ENCODE results near the gene ZNF585A. TPM values are rescaled to one million over a fixed set of nuclear protein-coding genes. Genes with fewer than 3 reads are reported as not detected.

ZNF585A gene
- total and polyA plus RNA-seq, 2 of the 8 experiments (the other 6 are each of a cell fraction or from before 2014, with no cell fraction given): 4.5 to 8.3 TPM

- no peak for TF ChIP-seq RXRA (IDR thresholded peaks at IDR 0.05; ENCODE audit: insufficient read depth, low read depth, low read length)
- no peak for TF ChIP-seq YY1 (IDR thresholded peaks at IDR 0.05; ENCODE audit: low read depth, low read length)
- no peak for TF ChIP-seq POLR2AphosphoS5 (IDR thresholded peaks at IDR 0.05; ENCODE audit: low read depth, low read length)
- TF ChIP-seq TAF7 (optimal IDR thresholded peaks at IDR 0.05; ENCODE audit: borderline replicate concordance, low read depth, low read length): no peak
- no peak for TF ChIP-seq MAFK (IDR thresholded peaks at IDR 0.05; ENCODE audit: low read depth, low read length)
- TF ChIP-seq POLR2A (IDR thresholded peaks at IDR 0.05; ENCODE audit: control extremely low read depth in 1 of 2, low read depth in 2 of 2, low read length in 2 of 2): no peak
- TF ChIP-seq HDAC2 (IDR thresholded peaks at IDR 0.05; ENCODE audit: borderline replicate concordance in 1 of 2, low read depth in 2 of 2, low read length in 2 of 2): no peak
- TF ChIP-seq EZH2 (IDR thresholded peaks at IDR 0.05; ENCODE audit: low read depth, low read length, severe bottlenecking): no peak
- TF ChIP-seq SAP30 (IDR thresholded peaks at IDR 0.05; ENCODE audit: insufficient read depth, insufficient replicate concordance, low read length): no peak
- no peak overlapping the region for H3K4me3 ChIP-seq (ENCODE audit: extremely low read depth in 1 of 4, insufficient read depth in 2 of 4, low read depth in 3 of 4, low read length in 4 of 4)
- H3K23ac ChIP-seq (ENCODE audit: insufficient read length): no peak overlapping the region
- H3K79me2 ChIP-seq (ENCODE audit: control insufficient read depth in 1 of 2, insufficient read depth in 2 of 2, low read length in 2 of 2): no peaks in the 10 kb centered on the region
- no peak overlapping the region for H4K5ac ChIP-seq (ENCODE audit: insufficient read length, low read depth, low read length)
- no peaks in the 10 kb centered on the region for H3K23me2 ChIP-seq (ENCODE audit: low read depth, low read length)
- H3K9me3 ChIP-seq (ENCODE audit: insufficient read depth in 2 of 2, low read depth in 1 of 2, low read length in 1 of 2): peaks cover 82 to 83% of the 10 kb centered on the region in 2 experiments
- no peak overlapping the region for H2BK12ac ChIP-seq (ENCODE audit: low read depth, low read length)
- no peak overlapping the region for H4K8ac ChIP-seq (ENCODE audit: extremely low read depth, insufficient read depth, low read length)
- H3K27ac ChIP-seq (ENCODE audit: low read depth, low read length): no peak overlapping the region
- no peak overlapping the region for H3K4me2 ChIP-seq (ENCODE audit: insufficient read depth in 1 of 2, low read depth in 2 of 2, low read length in 2 of 2)
- no peaks in the 10 kb centered on the region for H3K79me1 ChIP-seq (ENCODE audit: low read depth, low read length)
- H3K4me1 ChIP-seq (replicated peaks in 1 of 4; ENCODE audit: control insufficient read depth in 3 of 4, insufficient read depth in 4 of 4, low read length in 3 of 4): no peaks in the 10 kb centered on the region
- H3K14ac ChIP-seq (ENCODE audit: insufficient read length): no peak overlapping the region
- no peak overlapping the region for H3K18ac ChIP-seq (ENCODE audit: extremely low read depth, low read length)
- no peaks in the 10 kb centered on the region for H3K36me3 ChIP-seq (ENCODE audit: control insufficient read depth in 2 of 4, insufficient read depth in 4 of 4, low read length in 3 of 4)
- H4K20me1 ChIP-seq (replicated peaks in 1 of 2; ENCODE audit: control insufficient read depth in 1 of 2, insufficient read depth in 2 of 2, low read length in 2 of 2): no peaks in the 10 kb centered on the region
- no peak overlapping the region for H2BK5ac ChIP-seq (ENCODE audit: low read depth, low read length)
- no peak overlapping the region for H3K56ac ChIP-seq (replicated peaks; ENCODE audit: insufficient read length, low read depth, low read length)
- no peak for DNase-seq (ENCODE audit: low read depth in 1 of 2, low spot score in 2 of 2)
- H2BK20ac ChIP-seq (ENCODE audit: low read length): no peak overlapping the region
- H2AK5ac ChIP-seq (ENCODE audit: low read depth, low read length): no peak overlapping the region
- WGBS, 2 experiments (ENCODE audit: extremely low coverage in 1 of 2, insufficient coverage in 1 of 2, insufficient read length in 1 of 2, insufficient replicate concordance in 2 of 2, low coverage in 1 of 2, low lambda C conversion rate in 2 of 2, missing lambda C conversion rate in 1 of 2): 0% methylated on average over 1 of the region's 1 CpG; no CpG with 5 or more reads in 1 of the 2 experiments
- no peaks in the 10 kb centered on the region; a peak in 1 of 7 replicates for H3K27me3 ChIP-seq (replicated peaks in 1 of 4; ENCODE audit: control insufficient read depth in 3 of 4, extremely low read depth in 1 of 4, insufficient read depth in 3 of 4, low read length in 3 of 4)
- H3K4ac ChIP-seq (replicated peaks; ENCODE audit: insufficient read length, low read depth, low read length): no peak overlapping the region
- H2AFZ ChIP-seq (ENCODE audit: low read length): no peak overlapping the region
- no peak overlapping the region for H4K91ac ChIP-seq (replicated peaks; ENCODE audit: insufficient read length, low read length)
- H2BK120ac ChIP-seq (replicated peaks; ENCODE audit: low read depth, low read length): no peak overlapping the region
- CTCF ChIA-PET (ENCODE audit: partially characterized antibody): no interaction called here
- no peak overlapping the region for H3K9ac ChIP-seq (replicated peaks in 1 of 4; ENCODE audit: extremely low read depth in 1 of 4, low read depth in 3 of 4, low read length in 3 of 4)
- no peak overlapping the region for H2BK15ac ChIP-seq (ENCODE audit: low read length)
- no peak for FAIRE-seq
- POLR2A ChIA-PET (ENCODE audit: partially characterized antibody): no interaction called here
Measured at GRCh38 chr19:37136111-37136510, 36.4 kb downstream of the ZNF585A start.

All from H1 (cell line).